Thyroid gland (tissue), 4 donors: ENCODE measurements around the gene ZNF469.

ENCODE experiments used
- CTCF ChIP-seq, 6 experiments: fragments of 200-600 bp in 3 of 6; fragments of 450-650 bp in 3 of 6; sonication (generic) in 3 of 6; IDR thresholded peaks; one replicate each; pipeline ENCODE4 v1.5.1; 2016 to 2019; ENCODE audit warnings: antibody characterized with exemption in 6 of 6, mild to moderate bottlenecking in 2 of 6, inconsistent platforms in 1 of 6, moderate library complexity in 1 of 6
- POLR2A ChIP-seq, 2 donors: fragments of 450-650 bp; IDR thresholded peaks; one replicate each; pipeline ENCODE4 v1.6.1; 2017; ENCODE audit warnings: antibody characterized with exemption in 2 of 2, mild to moderate bottlenecking in 2 of 2, moderate library complexity in 1 of 2

- no peak for TF ChIP-seq CTCF (IDR thresholded peaks at IDR 0.05)
- no peak for TF ChIP-seq POLR2A (IDR thresholded peaks at IDR 0.05)
Measured at GRCh38 chr16:88404769-88405168, 22.0 kb downstream of the ZNF469 start.
